Superior temporal gyrus (tissue), 1 donor: Measurements from ENCODE around the gene N4BP2L1.

Experiments
- DNase-seq: peaks from one replicate; pipeline ENCODE4 v3.0.0-alpha.2; 2016; ENCODE audit errors: extremely low spot score

N4BP2L1 gene

GRCh38 chr13:32427852-32428580 is at the start of gene N4BP2L1:
Gene N4BP2L1, minus strand, starts transcription at chr13:32428130. Its CDS starts 48 bp downstream, at chr13:32428082.
- peak; percentile 84 for DNase-seq

- no peak for DNase-seq
These were observed 49.0 kb upstream of the N4BP2L1 start for GRCh38 chr13:32476892-32477291.

GRCh38 chr13:32476021-32476731 is 48.2 kb upstream of the N4BP2L1 start:
- DNase-seq: no peak

- DNase-seq: no peak
These were observed 47.3 kb upstream of the N4BP2L1 start for GRCh38 chr13:32474999-32475792.

- no peak for DNase-seq
These were observed 45.7 kb upstream of the N4BP2L1 start for GRCh38 chr13:32473650-32474049.

GRCh38 chr13:32472194-32472621 is 44.3 kb upstream of the N4BP2L1 start:
- peak; percentile 40 for DNase-seq

- DNase-seq: peak; percentile 78
These were observed 43.4 kb upstream of the N4BP2L1 start for GRCh38 chr13:32471187-32471922.

- DNase-seq: no peak
These were observed 40.7 kb upstream of the N4BP2L1 start for GRCh38 chr13:32468502-32469142.

GRCh38 chr13:32456591-32456990 is 28.7 kb upstream of the N4BP2L1 start:
- no peak for DNase-seq

GRCh38 chr13:32455594-32455903 is 27.6 kb upstream of the N4BP2L1 start:
- no peak for DNase-seq

- no peak for DNase-seq
These were observed 27.1 kb upstream of the N4BP2L1 start for GRCh38 chr13:32454886-32455593.

- DNase-seq: no peak
These were observed 26.1 kb upstream of the N4BP2L1 start for GRCh38 chr13:32453981-32454380.

- no peak for DNase-seq
These were observed 21.0 kb upstream of the N4BP2L1 start for GRCh38 chr13:32448972-32449371.

GRCh38 chr13:32447894-32448623 is 20.1 kb upstream of the N4BP2L1 start:
- DNase-seq: no peak

- DNase-seq: no peak
These were observed 19.0 kb upstream of the N4BP2L1 start for GRCh38 chr13:32446773-32447465.

GRCh38 chr13:32446220-32446619 is 18.3 kb upstream of the N4BP2L1 start:
- DNase-seq: no peak

- DNase-seq: no peak
These were observed 17.5 kb upstream of the N4BP2L1 start for GRCh38 chr13:32445461-32445860.

GRCh38 chr13:32443111-32443510 is 15.2 kb upstream of the N4BP2L1 start:
- peak; percentile 46 for DNase-seq

- no peak for DNase-seq
These were observed 10.9 kb upstream of the N4BP2L1 start for GRCh38 chr13:32438871-32439270.
